ENCODE results near the gene CACNB2. TPM values are rescaled to one million over a fixed set of nuclear protein-coding genes. Genes with fewer than 3 reads are reported as not detected.
"Not testable (repeated sequence)": the region's sequence is repeated elsewhere in the genome, so short reads cannot be mapped to it uniquely, and the experiment has no call there.

The CACNB2 gene
- total RNA-seq, 4 donors from 2014 or later = 60.3 to 158 (median 89.1) TPM

DNA sequence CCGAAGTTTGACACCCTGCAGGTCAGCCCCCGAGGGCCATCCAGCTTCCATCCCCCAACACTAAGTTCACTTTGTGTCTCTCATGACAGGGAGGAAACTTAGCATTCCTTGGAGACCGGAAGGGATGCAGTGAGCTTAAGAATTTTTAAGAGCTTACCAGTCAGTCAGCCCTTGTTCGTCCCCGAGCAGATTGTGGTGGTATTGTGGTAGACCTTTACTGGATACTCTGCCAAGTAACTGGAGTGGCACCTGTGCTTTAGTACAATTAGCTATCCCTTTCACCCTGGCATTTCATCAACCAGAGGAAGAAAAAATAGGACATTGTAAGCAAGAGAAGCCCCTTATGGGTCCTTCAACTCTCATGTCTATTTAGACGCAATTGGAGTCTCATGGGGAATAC lies 436.4 kb downstream of the CACNB2 start:
- Histone ChIP-seq H3K36me3 (peaks cover 0 to 45% of the 10 kb centered on the region in 2 donors), H3K27me3 (no peaks in the 10 kb centered on the region), H3K4me3 (no peak overlapping the region), H3K27ac (no peak overlapping the region), H3K4me1 (no peaks in the 10 kb centered on the region), H3K9me3 (no peaks in the 10 kb centered on the region)
- 90 to 100% methylated on average over 2 to 4 of the region's 6 CpGs for WGBS, 2 donors (ENCODE audit: low coverage in 1 of 2)
- TF ChIP-seq POLR2AphosphoS5 (IDR thresholded peaks at IDR 0.05) (no peak), POLR2A (IDR thresholded peaks at IDR 0.05) (no peak), EP300 (IDR thresholded peaks at IDR 0.05) (no peak)
- TF ChIP-seq, protein P1, sequence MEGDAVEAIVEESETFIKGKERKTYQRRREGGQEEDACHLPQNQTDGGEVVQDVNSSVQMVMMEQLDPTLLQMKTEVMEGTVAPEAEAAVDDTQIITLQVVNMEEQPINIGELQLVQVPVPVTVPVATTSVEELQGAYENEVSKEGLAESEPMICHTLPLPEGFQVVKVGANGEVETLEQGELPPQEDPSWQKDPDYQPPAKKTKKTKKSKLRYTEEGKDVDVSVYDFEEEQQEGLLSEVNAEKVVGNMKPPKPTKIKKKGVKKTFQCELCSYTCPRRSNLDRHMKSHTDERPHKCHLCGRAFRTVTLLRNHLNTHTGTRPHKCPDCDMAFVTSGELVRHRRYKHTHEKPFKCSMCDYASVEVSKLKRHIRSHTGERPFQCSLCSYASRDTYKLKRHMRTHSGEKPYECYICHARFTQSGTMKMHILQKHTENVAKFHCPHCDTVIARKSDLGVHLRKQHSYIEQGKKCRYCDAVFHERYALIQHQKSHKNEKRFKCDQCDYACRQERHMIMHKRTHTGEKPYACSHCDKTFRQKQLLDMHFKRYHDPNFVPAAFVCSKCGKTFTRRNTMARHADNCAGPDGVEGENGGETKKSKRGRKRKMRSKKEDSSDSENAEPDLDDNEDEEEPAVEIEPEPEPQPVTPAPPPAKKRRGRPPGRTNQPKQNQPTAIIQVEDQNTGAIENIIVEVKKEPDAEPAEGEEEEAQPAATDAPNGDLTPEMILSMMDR (IDR thresholded peaks at IDR 0.05) = no peak
- ATAC-seq = no peak

DNA sequence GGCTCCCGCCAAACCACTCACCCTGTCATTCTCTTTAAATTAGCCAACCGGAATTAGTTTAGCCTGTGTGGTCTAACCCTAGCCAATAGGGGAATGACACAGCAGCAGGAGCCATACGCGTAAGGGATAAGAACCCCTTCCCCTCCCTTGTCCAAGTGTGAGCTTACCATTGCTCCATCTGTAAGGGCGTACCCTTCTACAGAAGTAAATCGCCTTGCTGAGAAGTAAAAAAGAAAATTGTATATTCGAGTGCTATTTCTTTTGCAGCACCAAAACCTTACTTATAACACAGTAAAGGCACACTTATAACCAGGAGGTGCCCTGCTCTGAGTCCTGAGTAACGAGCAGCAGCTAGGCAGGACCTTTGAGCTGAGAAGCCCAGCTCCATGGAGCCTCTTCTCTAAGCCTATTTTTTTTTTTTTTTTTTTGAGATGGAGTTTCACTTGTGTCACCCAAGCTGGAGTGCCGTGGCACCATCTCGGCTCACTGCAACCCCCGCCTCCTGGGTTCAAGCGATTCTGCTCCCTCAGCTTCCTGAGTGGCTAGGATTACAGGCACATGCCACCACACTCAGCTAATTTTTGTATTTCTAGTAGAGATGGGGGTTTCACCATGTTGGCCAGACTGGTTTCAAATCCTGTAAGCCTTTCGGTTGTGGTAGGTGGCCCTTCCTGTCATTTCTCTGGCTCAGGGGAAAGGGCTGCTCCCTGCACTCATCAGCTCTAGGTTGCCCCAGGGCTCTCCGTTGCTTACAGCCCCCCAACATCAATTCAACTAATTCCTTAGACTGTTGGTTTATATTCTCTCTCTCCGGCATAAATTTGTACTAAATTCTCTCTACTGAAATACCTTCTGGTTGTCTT lies 437.8 kb downstream of the CACNB2 start:
- no peak for ATAC-seq
- H3K27me3 ChIP-seq = no peaks in the 10 kb centered on the region
- peaks cover 0 to 58% of the 10 kb centered on the region in 2 donors for H3K36me3 ChIP-seq
- no peak overlapping the region for H3K4me3 ChIP-seq
- no peak overlapping the region for H3K27ac ChIP-seq
- TF ChIP-seq POLR2A (IDR thresholded peaks at IDR 0.05) (no peak), EP300 (IDR thresholded peaks at IDR 0.05) (no peak), POLR2AphosphoS5 (IDR thresholded peaks at IDR 0.05) (no peak)
- TF ChIP-seq, protein P1 (IDR thresholded peaks at IDR 0.05) = no peak
- 95 to 98% methylated on average over 7 to 14 of the region's 15 CpGs for WGBS, 2 donors (ENCODE audit: low coverage in 1 of 2)
- H3K9me3 ChIP-seq = no peaks in the 10 kb centered on the region
- no peaks in the 10 kb centered on the region for H3K4me1 ChIP-seq

DNA sequence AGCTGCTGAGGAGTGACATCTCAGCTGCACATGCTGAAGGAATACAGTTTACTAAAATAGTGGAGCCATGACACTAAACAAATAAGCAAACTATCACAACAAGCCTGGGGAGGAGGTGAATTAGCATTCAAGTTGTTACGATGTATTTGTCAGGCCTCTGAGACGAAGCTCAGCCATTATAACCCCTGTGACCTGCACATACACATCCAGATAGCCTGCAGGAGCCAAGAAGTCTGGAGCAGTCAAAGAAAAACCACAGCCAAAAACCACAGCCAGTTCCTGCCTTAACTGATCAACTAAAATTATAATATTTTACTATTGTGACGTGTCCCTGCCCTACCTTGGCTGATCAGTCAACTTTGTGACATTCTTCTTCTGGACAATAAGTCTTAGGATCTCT lies 442.6 kb downstream of the CACNB2 start:
- WGBS, 2 donors (ENCODE audit: low coverage in 1 of 2) = 67 to 75% methylated on average over 1 to 3 of the region's 3 CpGs
- no peak overlapping the region for H3K27ac ChIP-seq
- no peaks in the 10 kb centered on the region for H3K9me3 ChIP-seq
- H3K4me1 ChIP-seq = no peaks in the 10 kb centered on the region
- H3K4me3 ChIP-seq = no peak overlapping the region
- TF ChIP-seq EP300 (IDR thresholded peaks at IDR 0.05) (no peak), POLR2A (IDR thresholded peaks at IDR 0.05) (no peak), POLR2AphosphoS5 (IDR thresholded peaks at IDR 0.05) (no peak)
- TF ChIP-seq, protein P1 (IDR thresholded peaks at IDR 0.05) = no peak
- ATAC-seq = no peak
- H3K27me3 ChIP-seq = no peaks in the 10 kb centered on the region
- peaks cover 0 to 73% of the 10 kb centered on the region in 2 donors for H3K36me3 ChIP-seq

DNA sequence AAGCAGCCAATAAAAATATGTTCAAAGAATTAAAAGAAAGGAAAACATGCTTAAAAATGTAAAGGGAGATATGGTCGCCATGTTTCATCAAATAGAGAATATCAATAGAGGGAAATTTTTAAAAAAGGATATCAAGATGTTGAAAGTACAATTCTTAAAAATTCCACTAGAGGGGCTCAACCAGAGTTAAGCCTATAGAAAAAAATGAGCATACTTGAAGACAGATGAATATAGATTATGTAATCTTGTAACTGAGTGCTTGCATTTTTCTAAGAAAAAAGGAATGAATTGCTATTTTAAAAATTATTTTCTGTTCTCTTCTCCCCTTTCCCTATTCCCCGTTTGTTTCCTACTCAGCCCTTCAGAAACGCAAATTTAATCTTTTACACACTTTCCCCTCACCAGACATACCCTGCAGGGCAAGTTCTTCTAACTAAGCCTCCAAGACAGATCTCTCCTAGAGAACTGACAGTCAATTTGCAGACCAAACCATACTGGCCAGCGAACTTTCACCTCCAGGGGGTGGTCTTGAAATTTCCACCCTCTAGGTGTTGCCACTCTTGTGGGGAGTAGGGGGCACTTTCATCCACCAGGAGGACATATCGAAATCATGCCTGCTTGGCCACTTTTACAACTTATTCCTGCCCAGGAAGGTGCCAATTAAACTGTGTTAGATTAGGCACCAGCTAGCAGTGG lies 443.5 kb downstream of the CACNB2 start:
- H3K27me3 ChIP-seq = no peaks in the 10 kb centered on the region
- H3K36me3 ChIP-seq = peaks cover 0 to 76% of the 10 kb centered on the region in 2 donors
- H3K4me1 ChIP-seq = no peaks in the 10 kb centered on the region
- no peak for TF ChIP-seq POLR2A (IDR thresholded peaks at IDR 0.05)
- TF ChIP-seq, protein P1 (IDR thresholded peaks at IDR 0.05) = peak in 1 of 4 experiments; percentile 14
- no peak overlapping the region for H3K4me3 ChIP-seq
- no peak overlapping the region for H3K27ac ChIP-seq
- 84 to 92% methylated on average over 5 of the region's 5 CpGs for WGBS, 2 donors (ENCODE audit: low coverage in 1 of 2)
- no peaks in the 10 kb centered on the region for H3K9me3 ChIP-seq
- ATAC-seq = no peak

DNA sequence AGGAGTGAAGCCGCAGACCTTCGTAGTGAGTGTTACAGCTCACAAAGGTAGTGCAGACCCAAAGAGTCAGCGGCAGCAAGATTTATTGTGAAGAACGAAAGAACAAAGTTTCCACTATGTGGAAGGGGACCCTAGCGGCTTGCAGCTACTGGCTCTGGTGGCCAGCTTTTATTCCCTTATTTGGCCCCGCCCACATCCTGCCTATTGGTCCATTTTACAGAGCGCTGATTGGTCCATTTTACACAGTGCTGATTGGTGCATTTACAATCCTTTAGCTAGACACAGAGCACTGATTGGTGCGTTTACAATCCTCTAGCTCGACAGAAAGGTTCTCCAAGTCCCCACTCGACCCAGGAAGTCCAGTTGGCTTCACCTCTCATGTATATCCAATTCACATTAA lies 446.4 kb downstream of the CACNB2 start:
- H3K9me3 ChIP-seq, H3K27me3 ChIP-seq, ATAC-seq, H3K4me1 ChIP-seq, H3K27ac ChIP-seq, H3K4me3 ChIP-seq: not testable (repeated sequence)
- WGBS, 2 donors (ENCODE audit: low coverage in 1 of 2) = 97 to 98% methylated on average over 9 of the region's 10 CpGs
- H3K36me3 ChIP-seq = peaks cover 0 to 50% of the 10 kb centered on the region in 2 donors

DNA sequence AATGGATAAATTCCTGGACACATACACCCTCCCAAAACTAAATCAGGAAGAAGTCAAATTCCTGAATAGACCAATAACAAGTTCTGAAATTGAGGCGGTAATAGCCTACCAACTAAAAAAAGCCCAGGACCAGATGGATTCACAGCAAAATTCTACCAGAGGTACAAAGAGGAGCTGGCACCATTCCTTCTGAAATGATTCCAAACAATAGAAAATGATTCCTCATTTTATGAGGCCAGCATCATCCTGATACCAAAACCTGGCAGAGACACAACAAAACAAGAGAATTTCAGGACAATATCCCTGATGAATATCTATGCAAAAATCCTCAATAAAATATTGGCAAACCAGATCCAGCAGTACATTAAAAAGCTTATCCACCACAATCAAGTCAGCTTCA lies 450.9 kb downstream of the CACNB2 start:
- ATAC-seq, H3K27me3 ChIP-seq, H3K4me3 ChIP-seq, H3K27ac ChIP-seq, H3K9me3 ChIP-seq, H3K4me1 ChIP-seq: not testable (repeated sequence)
- peaks cover 0 to 42% of the 10 kb centered on the region in 2 donors for H3K36me3 ChIP-seq
- 86 to 100% methylated on average over 1 of the region's 1 CpG for whole genome bisulfite sequencing, 2 donors (ENCODE audit: low coverage in 1 of 2)

Measured in gastroesophageal sphincter (tissue), 4 donors.